Tibial nerve (tissue), 4 donors: ENCODE data around the gene IRX5.

Experiments used
- EP300 ChIP-seq, 2 donors: sonication (generic); formaldehyde crosslinking; IDR thresholded peaks; one replicate each; pipeline ENCODE4 v1.6.1; 2017; ENCODE audit warnings: antibody characterized with exemption in 2 of 2, mild to moderate bottlenecking in 1 of 2
- POLR2A ChIP-seq, 2 donors: fragments of 450-650 bp; IDR thresholded peaks; one replicate each; pipeline ENCODE4 v1.6.1; 2017; ENCODE audit warnings: antibody characterized with exemption in 2 of 2, mild to moderate bottlenecking in 2 of 2, moderate library complexity in 2 of 2
- TF ChIP-seq, protein P1 (sequence below), 5 experiments: fragments of 200-600 bp in 3 of 5; fragments of 450-650 bp in 2 of 5; sonication (generic) in 3 of 5; IDR thresholded peaks; one replicate each; pipeline ENCODE4 v1.5.1; 2016 to 2019; ENCODE audit warnings: antibody characterized with exemption in 5 of 5, mild to moderate bottlenecking in 3 of 5, moderate library complexity in 2 of 5

DNA sequence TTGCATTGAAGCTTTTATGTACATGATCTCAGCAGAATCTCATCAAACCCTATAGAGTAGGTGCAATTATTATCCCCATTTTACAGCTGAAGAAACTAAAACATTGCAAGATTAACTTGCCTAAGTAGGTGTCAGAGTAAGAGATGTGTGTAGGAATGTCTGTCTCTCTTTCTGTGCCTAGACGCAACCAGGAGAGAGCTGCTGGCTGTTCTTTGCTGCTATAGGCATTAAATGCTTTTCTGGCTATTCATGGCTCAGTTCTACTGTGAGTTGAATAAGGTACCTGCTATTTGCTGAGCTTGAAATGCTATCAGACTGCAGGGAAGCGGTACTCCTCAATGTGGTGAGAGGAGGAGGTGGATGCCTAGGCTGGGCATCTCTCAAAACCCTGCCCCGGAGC lies 17.0 kb downstream of the IRX5 start:
- TF ChIP-seq, protein P1, sequence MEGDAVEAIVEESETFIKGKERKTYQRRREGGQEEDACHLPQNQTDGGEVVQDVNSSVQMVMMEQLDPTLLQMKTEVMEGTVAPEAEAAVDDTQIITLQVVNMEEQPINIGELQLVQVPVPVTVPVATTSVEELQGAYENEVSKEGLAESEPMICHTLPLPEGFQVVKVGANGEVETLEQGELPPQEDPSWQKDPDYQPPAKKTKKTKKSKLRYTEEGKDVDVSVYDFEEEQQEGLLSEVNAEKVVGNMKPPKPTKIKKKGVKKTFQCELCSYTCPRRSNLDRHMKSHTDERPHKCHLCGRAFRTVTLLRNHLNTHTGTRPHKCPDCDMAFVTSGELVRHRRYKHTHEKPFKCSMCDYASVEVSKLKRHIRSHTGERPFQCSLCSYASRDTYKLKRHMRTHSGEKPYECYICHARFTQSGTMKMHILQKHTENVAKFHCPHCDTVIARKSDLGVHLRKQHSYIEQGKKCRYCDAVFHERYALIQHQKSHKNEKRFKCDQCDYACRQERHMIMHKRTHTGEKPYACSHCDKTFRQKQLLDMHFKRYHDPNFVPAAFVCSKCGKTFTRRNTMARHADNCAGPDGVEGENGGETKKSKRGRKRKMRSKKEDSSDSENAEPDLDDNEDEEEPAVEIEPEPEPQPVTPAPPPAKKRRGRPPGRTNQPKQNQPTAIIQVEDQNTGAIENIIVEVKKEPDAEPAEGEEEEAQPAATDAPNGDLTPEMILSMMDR (IDR thresholded peaks at IDR 0.05) = no peak
- TF ChIP-seq POLR2A (IDR thresholded peaks at IDR 0.05) (no peak), EP300 (IDR thresholded peaks at IDR 0.05) (no peak)
